HepG2 (cell line): ENCODE results near the gene ITGB5. TPM values are rescaled to one million over a fixed set of nuclear protein-coding genes. Genes with fewer than 3 reads are reported as not detected.

Experiments
- ARNT2 ChIP-seq: sonication (generic); formaldehyde crosslinking; IDR thresholded peaks from 2 replicates; pipeline ENCODE4 v1.8.0; 2022; ENCODE audit warnings: mild to moderate bottlenecking, low read depth, missing genetic modification reagents, moderate library complexity
- ATRX ChIP-seq: sonication (generic); formaldehyde crosslinking; IDR thresholded peaks from 2 replicates; pipeline ENCODE4 v1.4.0; 2020; ENCODE audit warnings: missing genetic modification reagents, borderline replicate concordance
- CC2D1A ChIP-seq: sonication (generic); formaldehyde crosslinking; IDR thresholded peaks from 2 replicates; pipeline ENCODE4 v1.8.1; 2023; ENCODE audit warnings: mild to moderate bottlenecking, missing genetic modification reagents
- FOXO1 ChIP-seq: sonication (generic); formaldehyde crosslinking; IDR thresholded peaks from 2 replicates; pipeline ENCODE4 v1.4.0; 2020; ENCODE audit warnings: missing genetic modification reagents
- GTF2F1 ChIP-seq: fragments of 150-350 bp; IDR thresholded peaks from 2 replicates; pipeline ENCODE4 v1.6.1; 2014; ENCODE audit warnings: low read length
- KAT7 ChIP-seq: IDR thresholded peaks from 2 replicates; pipeline ENCODE4 v1.6.1; 2018; ENCODE audit warnings: borderline replicate concordance, missing compliant biosample characterization
- MIER3 ChIP-seq: IDR thresholded peaks from 2 replicates; pipeline ENCODE4 v1.6.1; 2016; ENCODE audit warnings: missing compliant biosample characterization, borderline replicate concordance
- PCBP2 ChIP-seq: fragments of 200-400 bp; formaldehyde crosslinking; optimal IDR thresholded peaks from 2 replicates; pipeline ENCODE3; 2018; ENCODE audit warnings: low read length, low read depth; ENCODE audit not compliant: poor library complexity, severe bottlenecking
- RAD51 ChIP-seq: fragments of 450-650 bp; IDR thresholded peaks from 2 replicates; pipeline ENCODE4 v1.6.1; 2016; ENCODE audit warnings: borderline replicate concordance
- REXO4 ChIP-seq: sonication (generic); formaldehyde crosslinking; IDR thresholded peaks from 2 replicates; pipeline ENCODE4 v1.8.0; 2022; ENCODE audit warnings: missing genetic modification reagents, mild to moderate bottlenecking, borderline replicate concordance
- RXRB ChIP-seq: IDR thresholded peaks from 2 replicates; pipeline ENCODE4 v1.6.1; 2016; ENCODE audit warnings: borderline replicate concordance, missing genetic modification reagents, missing compliant biosample characterization
- SPEN ChIP-seq: sonication (generic); formaldehyde crosslinking; IDR thresholded peaks from 2 replicates; pipeline ENCODE4 v1.5.1; 2020; ENCODE audit warnings: low read depth, mild to moderate bottlenecking, missing genetic modification reagents
- TCF7L2 ChIP-seq: IDR thresholded peaks from 2 replicates; pipeline ENCODE4 v1.6.1; 2011; ENCODE audit warnings: mild to moderate bottlenecking, low read depth, low read length, moderate library complexity
- ZFP36L2 ChIP-seq: sonication (generic); formaldehyde crosslinking; IDR thresholded peaks from 2 replicates; pipeline ENCODE4 v1.4.0; 2020; ENCODE audit warnings: missing genetic modification reagents
- ZMYM2 ChIP-seq: sonication (generic); formaldehyde crosslinking; IDR thresholded peaks from 2 replicates; pipeline ENCODE4 v1.8.0; 2022; ENCODE audit warnings: mild to moderate bottlenecking, missing genetic modification reagents
- ZNF274 ChIP-seq: sonication (generic); formaldehyde crosslinking; IDR thresholded peaks from 2 replicates; pipeline ENCODE4 v1.5.1; 2020; ENCODE audit warnings: mild to moderate bottlenecking, missing genetic modification reagents
- ZNF33A ChIP-seq: sonication (generic); formaldehyde crosslinking; IDR thresholded peaks from 2 replicates; pipeline ENCODE4 v1.5.1; 2020; ENCODE audit warnings: missing genetic modification reagents, mild to moderate bottlenecking, moderate library complexity, borderline replicate concordance
- ZNF570 ChIP-seq: sonication (generic); formaldehyde crosslinking; IDR thresholded peaks from 2 replicates; pipeline ENCODE4 v1.4.0; 2020; ENCODE audit warnings: mild to moderate bottlenecking, missing genetic modification reagents, borderline replicate concordance
- ZNF670 ChIP-seq: sonication (generic); formaldehyde crosslinking; IDR thresholded peaks from 2 replicates; pipeline ENCODE4 v1.8.0; 2022; ENCODE audit warnings: mild to moderate bottlenecking, missing genetic modification reagents, borderline replicate concordance
- ZNF75D ChIP-seq: sonication (generic); formaldehyde crosslinking; IDR thresholded peaks from 2 replicates; pipeline ENCODE4 v1.8.1; 2023; ENCODE audit warnings: missing genetic modification reagents, mild to moderate bottlenecking, borderline replicate concordance
- ZSCAN9 ChIP-seq: IDR thresholded peaks from 2 replicates; pipeline ENCODE4 v1.6.1; 2016; ENCODE audit warnings: borderline replicate concordance
- polyA plus RNA-seq, 8 experiments: library from polyadenylated mRNA; depleted of rRNA in 3 of 8; stranded (reverse) in 7 of 8; unstranded in 1 of 8; fragments of >200 nt; fragmentation: Illumina TruSeq in 4 of 8; extraction: Trizol in 4 of 8; gene quantifications; 2 replicates each; pipeline versions ENCODE4 v1.2.1 to v1.2.3, GENCODE V29; 2011 to 2016; ENCODE audit warnings: low read depth in 4 of 8, missing spikeins in 1 of 8, mixed read lengths in 1 of 8; ENCODE audit not compliant: insufficient read depth in 1 of 8
- total RNA-seq, 5 experiments: library from RNA; depleted of rRNA; stranded (reverse); fragments of >200 nt; fragmentation: Illumina TruSeq; extraction: Trizol; gene quantifications; 2 replicates each; pipeline ENCODE4 v1.2.3, GENCODE V29; 2016; ENCODE audit warnings: low read depth in 1 of 5
- TF ChIP-seq, protein P1 (sequence below): IDR thresholded peaks from 2 replicates; pipeline ENCODE4 v1.6.1; 2016
- TF ChIP-seq, protein P2 (sequence below): sonication (generic); formaldehyde crosslinking; IDR thresholded peaks from 2 replicates; pipeline ENCODE4 v1.4.0; 2020; ENCODE audit warnings: missing genetic modification reagents
- TF ChIP-seq, protein P3 (sequence below): sonication (generic); formaldehyde crosslinking; IDR thresholded peaks from 2 replicates; pipeline ENCODE4 v1.9.0; 2022; ENCODE audit warnings: low read depth, missing genetic modification reagents
- TF ChIP-seq, protein P4 (sequence below): sonication (generic); formaldehyde crosslinking; IDR thresholded peaks from 2 replicates; pipeline ENCODE4 v1.5.0; 2020; ENCODE audit warnings: missing genetic modification reagents

The ITGB5 gene
- total and polyA plus RNA-seq, 2 of the 13 experiments (the other 11 are each of a cell fraction or from before 2014, with no cell fraction given) = 74.1 to 343 TPM

DNA sequence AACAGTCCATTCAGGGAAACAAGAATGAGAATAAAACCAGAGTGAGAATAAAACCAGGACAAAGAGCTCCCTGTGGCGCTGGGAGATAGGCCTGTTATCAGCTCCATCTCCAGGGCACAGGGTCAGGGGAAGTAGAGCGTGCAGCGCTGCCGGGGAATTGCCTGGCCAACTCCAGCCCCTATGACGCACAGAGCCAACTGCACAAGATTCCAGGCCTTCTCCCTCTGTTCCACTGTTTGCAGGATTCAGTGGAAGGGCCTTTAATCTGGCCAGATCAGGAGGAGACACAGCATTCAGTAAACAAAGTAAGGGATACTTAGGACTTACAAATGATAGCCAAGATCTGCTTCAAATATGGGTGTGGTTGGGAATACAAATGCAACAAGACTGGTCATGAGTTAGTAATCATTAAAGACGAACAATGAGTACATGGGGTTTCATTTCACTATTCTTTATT is 49.4 kb downstream of the ITGB5 start (continued):
- TF ChIP-seq ATRX (CRISPR knock-in tag) (no peak), ZNF670 (CRISPR knock-in tag) (0 out of 2 replicates have a peak, but pooled peaks have one; percentile 39), ZNF33A (CRISPR knock-in tag) (no peak), ZNF75D (CRISPR knock-in tag) (no peak), FOXO1 (no peak; the same call in 1 of the 2 replicates), KAT7 (CRISPR knock-in tag) (0 out of 2 replicates have a peak, but pooled peaks have one; percentile 41), SPEN (CRISPR knock-in tag) (no peak), ZNF570 (no peak), PCBP2 (no peak), ARNT2 (CRISPR knock-in tag) (no peak), CC2D1A (CRISPR knock-in tag) (no peak), ZSCAN9 (CRISPR knock-in tag) (no peak), TCF7L2 (no peak), ZFP36L2 (CRISPR knock-in tag) (no peak), REXO4 (no peak), ZNF274 (no peak), ZMYM2 (CRISPR knock-in tag) (peak; percentile 42; the same call in 1 of the 2 replicates), MIER3 (CRISPR knock-in tag) (peak; percentile 42; the same call in 1 of the 2 replicates), RAD51 (no peak), RXRB (CRISPR knock-in tag) (peak; percentile 72; the same call in 1 of the 2 replicates), GTF2F1 (no peak)
- TF ChIP-seq, protein P1, sequence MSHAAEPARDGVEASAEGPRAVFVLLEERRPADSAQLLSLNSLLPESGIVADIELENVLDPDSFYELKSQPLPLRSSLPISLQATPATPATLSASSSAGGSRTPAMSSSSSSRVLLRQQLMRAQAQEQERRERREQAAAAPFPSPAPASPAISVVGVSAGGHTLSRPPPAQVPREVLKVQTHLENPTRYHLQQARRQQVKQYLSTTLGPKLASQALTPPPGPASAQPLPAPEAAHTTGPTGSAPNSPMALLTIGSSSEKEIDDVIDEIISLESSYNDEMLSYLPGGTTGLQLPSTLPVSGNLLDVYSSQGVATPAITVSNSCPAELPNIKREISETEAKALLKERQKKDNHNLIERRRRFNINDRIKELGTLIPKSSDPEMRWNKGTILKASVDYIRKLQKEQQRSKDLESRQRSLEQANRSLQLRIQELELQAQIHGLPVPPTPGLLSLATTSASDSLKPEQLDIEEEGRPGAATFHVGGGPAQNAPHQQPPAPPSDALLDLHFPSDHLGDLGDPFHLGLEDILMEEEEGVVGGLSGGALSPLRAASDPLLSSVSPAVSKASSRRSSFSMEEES (CRISPR knock-in tag) = peak; percentile 31; the same call in 1 of the 2 replicates
- TF ChIP-seq, protein P2, sequence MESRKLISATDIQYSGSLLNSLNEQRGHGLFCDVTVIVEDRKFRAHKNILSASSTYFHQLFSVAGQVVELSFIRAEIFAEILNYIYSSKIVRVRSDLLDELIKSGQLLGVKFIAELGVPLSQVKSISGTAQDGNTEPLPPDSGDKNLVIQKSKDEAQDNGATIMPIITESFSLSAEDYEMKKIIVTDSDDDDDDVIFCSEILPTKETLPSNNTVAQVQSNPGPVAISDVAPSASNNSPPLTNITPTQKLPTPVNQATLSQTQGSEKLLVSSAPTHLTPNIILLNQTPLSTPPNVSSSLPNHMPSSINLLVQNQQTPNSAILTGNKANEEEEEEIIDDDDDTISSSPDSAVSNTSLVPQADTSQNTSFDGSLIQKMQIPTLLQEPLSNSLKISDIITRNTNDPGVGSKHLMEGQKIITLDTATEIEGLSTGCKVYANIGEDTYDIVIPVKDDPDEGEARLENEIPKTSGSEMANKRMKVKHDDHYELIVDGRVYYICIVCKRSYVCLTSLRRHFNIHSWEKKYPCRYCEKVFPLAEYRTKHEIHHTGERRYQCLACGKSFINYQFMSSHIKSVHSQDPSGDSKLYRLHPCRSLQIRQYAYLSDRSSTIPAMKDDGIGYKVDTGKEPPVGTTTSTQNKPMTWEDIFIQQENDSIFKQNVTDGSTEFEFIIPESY = peak; percentile 39; the same call in 1 of the 2 replicates
- TF ChIP-seq, protein P3, sequence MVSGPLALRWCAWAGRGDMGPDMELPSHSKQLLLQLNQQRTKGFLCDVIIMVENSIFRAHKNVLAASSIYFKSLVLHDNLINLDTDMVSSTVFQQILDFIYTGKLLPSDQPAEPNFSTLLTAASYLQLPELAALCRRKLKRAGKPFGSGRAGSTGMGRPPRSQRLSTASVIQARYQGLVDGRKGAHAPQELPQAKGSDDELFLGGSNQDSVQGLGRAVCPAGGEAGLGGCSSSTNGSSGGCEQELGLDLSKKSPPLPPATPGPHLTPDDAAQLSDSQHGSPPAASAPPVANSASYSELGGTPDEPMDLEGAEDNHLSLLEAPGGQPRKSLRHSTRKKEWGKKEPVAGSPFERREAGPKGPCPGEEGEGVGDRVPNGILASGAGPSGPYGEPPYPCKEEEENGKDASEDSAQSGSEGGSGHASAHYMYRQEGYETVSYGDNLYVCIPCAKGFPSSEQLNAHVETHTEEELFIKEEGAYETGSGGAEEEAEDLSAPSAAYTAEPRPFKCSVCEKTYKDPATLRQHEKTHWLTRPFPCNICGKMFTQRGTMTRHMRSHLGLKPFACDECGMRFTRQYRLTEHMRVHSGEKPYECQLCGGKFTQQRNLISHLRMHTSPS (CRISPR knock-in tag) = peak; percentile 70; the same call in 1 of the 2 replicates
- TF ChIP-seq, protein P4, sequence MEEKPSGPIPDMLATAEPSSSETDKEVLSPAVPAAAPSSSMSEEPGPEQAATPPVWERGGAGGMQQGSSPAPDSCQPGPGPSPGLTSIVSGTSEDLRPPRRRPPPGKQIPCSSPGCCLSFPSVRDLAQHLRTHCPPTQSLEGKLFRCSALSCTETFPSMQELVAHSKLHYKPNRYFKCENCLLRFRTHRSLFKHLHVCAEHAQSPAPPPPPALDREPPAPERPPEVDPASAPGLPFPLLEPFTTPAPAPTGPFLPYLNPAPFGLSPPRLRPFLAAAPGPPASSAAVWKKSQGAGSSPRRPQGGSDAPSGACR (CRISPR knock-in tag) = no peak
